B cell (primary cell): ENCODE data around the gene CBX4. TPM values are rescaled to one million over a fixed set of nuclear protein-coding genes. Genes with fewer than 3 reads are reported as not detected.
A peak's percentile ranks its signal among the peaks of the same experiment; 100 is the strongest.

ENCODE experiments used
- ATAC-seq: fragments of 200-7000 bp; cut with Tn5 transposase; one replicate; pipeline ENCODE4 v1.10.0; 2021; ENCODE audit warnings: low read depth, mild to moderate bottlenecking, moderate number of reproducible peaks, moderate library complexity
- CTCF ChIA-PET: fragments of 350-600 bp; sonication (Branson Sonifier 250); formaldehyde crosslinking; loops from one replicate; lab custom pipeline; 2021; ENCODE audit warnings: antibody characterized with exemption, inconsistent platforms; lab: Charles Lee
- POLR2A ChIA-PET: fragments of 350-600 bp; sonication (Branson Sonifier 250); formaldehyde crosslinking; loops from one replicate; lab custom pipeline; 2021; ENCODE audit warnings: antibody characterized with exemption; lab: Charles Lee
- DNase-seq: peaks from one replicate; pipeline ENCODE4 v3.0.0; 2013
- H2AFZ ChIP-seq: 2 replicates; pipeline ENCODE4 v1.6.1; 2012; ENCODE audit warnings: mild to moderate bottlenecking, low read depth, low read length; ENCODE audit not compliant: insufficient read depth, poor library complexity, severe bottlenecking
- H3K27ac ChIP-seq, 2 donors: 1 replicate in 1 of 2; 2 replicates in 1 of 2; pipeline ENCODE4 v1.5.1; 2012 to 2013; ENCODE audit warnings: low read length in 2 of 2, mild to moderate bottlenecking in 2 of 2, moderate library complexity in 1 of 2
- H3K27me3 ChIP-seq, 4 experiments: fragments of 200-600 bp in 1 of 4; sonication (generic) in 1 of 4; replicated peaks in 1 of 4; 1 replicate in 2 of 4; 2 replicates in 2 of 4; pipeline versions ENCODE4 v1.6.1 to v1.7.0; 2013 to 2016; ENCODE audit warnings: low read length in 3 of 4, mild to moderate bottlenecking in 2 of 4, mixed read lengths in 1 of 4, moderate library complexity in 1 of 4; ENCODE audit not compliant: insufficient read depth in 4 of 4, control insufficient read depth in 3 of 4; ENCODE audit errors: control extremely low read depth in 1 of 4
- H3K36me3 ChIP-seq, 2 experiments: replicated peaks in 1 of 2; 1 replicate in 1 of 2; 2 replicates in 1 of 2; pipeline versions ENCODE4 v1.6.1 to v1.7.1; 2013; ENCODE audit warnings: low read length in 1 of 2; ENCODE audit not compliant: insufficient read depth in 2 of 2, control insufficient read depth in 1 of 2; ENCODE audit errors: control extremely low read depth in 1 of 2, extremely low read depth in 1 of 2
- H3K4me1 ChIP-seq, 2 donors: fragments of 200-600 bp in 1 of 2; sonication (generic) in 1 of 2; 1 replicate in 1 of 2; 2 replicates in 1 of 2; pipeline versions ENCODE4 v1.5.1 to v1.6.1; 2013 to 2017; ENCODE audit warnings: low read length in 2 of 2; ENCODE audit not compliant: control insufficient read depth in 2 of 2, insufficient read depth in 2 of 2
- H3K4me2 ChIP-seq: replicated peaks from 2 replicates; pipeline ENCODE3; 2012; ENCODE audit warnings: mild to moderate bottlenecking, low read depth, low read length; ENCODE audit not compliant: poor library complexity, severe bottlenecking
- H3K4me3 ChIP-seq, 5 experiments: fragments of 200-600 bp in 1 of 5; sonication (generic) in 1 of 5; 1 replicate in 3 of 5; 2 replicates in 2 of 5; pipeline versions ENCODE4 v1.5.1 to v1.7.0; 2011 to 2016; ENCODE audit warnings: low read length in 4 of 5, mild to moderate bottlenecking in 4 of 5, low read depth in 2 of 5, control low read depth in 1 of 5, moderate library complexity in 1 of 5; ENCODE audit not compliant: insufficient read depth in 1 of 5; ENCODE audit errors: control extremely low read depth in 1 of 5, extremely low read depth in 1 of 5
- H3K79me2 ChIP-seq: fragments of 200-600 bp; sonication (generic); one replicate; pipeline ENCODE4 v1.6.0; 2016; ENCODE audit warnings: low read length; ENCODE audit not compliant: control insufficient read depth, insufficient read depth
- H3K9ac ChIP-seq: fragments of 200-600 bp; sonication (generic); 2 replicates; pipeline ENCODE4 v1.6.1; 2017; ENCODE audit warnings: mild to moderate bottlenecking, low read length, moderate library complexity
- H3K9me3 ChIP-seq, 3 donors: one replicate each; pipeline versions ENCODE4 v1.6.1 to v1.7.1; 2013; ENCODE audit warnings: low read length in 2 of 3; ENCODE audit not compliant: control insufficient read depth in 2 of 3, insufficient read depth in 1 of 3; ENCODE audit errors: control extremely low read depth in 1 of 3
- H4K20me1 ChIP-seq: 2 replicates; pipeline ENCODE4 v1.6.0; 2012; ENCODE audit warnings: mild to moderate bottlenecking, low read length; ENCODE audit not compliant: insufficient read depth, control insufficient read depth, poor library complexity, severe bottlenecking
- H3K27ac Mint-ChIP-seq: one replicate; pipeline ENCODE4 v1.8.0; 2021; ENCODE audit warnings: mixed read lengths
- H3K27me3 Mint-ChIP-seq: one replicate; pipeline ENCODE4 v1.8.0; 2021; ENCODE audit warnings: mixed read lengths
- H3K4me1 Mint-ChIP-seq: one replicate; pipeline ENCODE4 v1.8.0; 2021; ENCODE audit warnings: mixed read lengths
- H3K4me3 Mint-ChIP-seq: one replicate; pipeline ENCODE4 v1.8.0; 2021; ENCODE audit warnings: mixed read lengths
- H3K9me3 Mint-ChIP-seq: one replicate; pipeline ENCODE4 v1.8.0; 2022; ENCODE audit warnings: mixed read lengths; ENCODE audit not compliant: insufficient read depth
- CTCF ChIP-seq: fragments of 200-600 bp; IDR thresholded peaks from one replicate; pipeline ENCODE4 v1.8.0; 2022; ENCODE audit warnings: antibody characterized with exemption, mild to moderate bottlenecking
- EZH2 ChIP-seq: IDR thresholded peaks from 2 replicates; pipeline ENCODE4 v1.6.1; 2012; ENCODE audit warnings: borderline replicate concordance, low read depth, mild to moderate bottlenecking, moderate library complexity, low read length; ENCODE audit not compliant: insufficient read depth, poor library complexity, severe bottlenecking
- WGBS: methylation state at CpG from one replicate; pipeline ENCODE4 v1.1.5; 2013; ENCODE audit warnings: missing lambda C conversion rate; ENCODE audit not compliant: insufficient coverage; 5-methylcytosine and 5-hydroxymethylcytosine counted together
- intact Hi-C: fragments of 100-400 bp; cut with micrococcal nuclease; formaldehyde crosslinking; loops from one replicate; pipeline ENCODE4 v1.10.0; 2022
- polyA plus RNA-seq: library from polyadenylated mRNA; depleted of rRNA; stranded (reverse); fragments of >200 nt; gene quantifications from 2 replicates; pipeline ENCODE4 v1.2.3, GENCODE V29; 2012
- total RNA-seq, 2 donors: library from RNA; stranded (reverse); fragments of 120-200 nt in 1 of 2; gene quantifications; 1 replicate in 1 of 2; 2 replicates in 1 of 2; pipeline versions ENCODE4 v1.2.3 to v1.2.4, GENCODE V29; 2013 to 2022

Gene CBX4
- total and polyA plus RNA-seq, 2 donors (not counting 1 experiment from before 2014, with no cell fraction given), result 81.9 to 115 TPM

DNA sequence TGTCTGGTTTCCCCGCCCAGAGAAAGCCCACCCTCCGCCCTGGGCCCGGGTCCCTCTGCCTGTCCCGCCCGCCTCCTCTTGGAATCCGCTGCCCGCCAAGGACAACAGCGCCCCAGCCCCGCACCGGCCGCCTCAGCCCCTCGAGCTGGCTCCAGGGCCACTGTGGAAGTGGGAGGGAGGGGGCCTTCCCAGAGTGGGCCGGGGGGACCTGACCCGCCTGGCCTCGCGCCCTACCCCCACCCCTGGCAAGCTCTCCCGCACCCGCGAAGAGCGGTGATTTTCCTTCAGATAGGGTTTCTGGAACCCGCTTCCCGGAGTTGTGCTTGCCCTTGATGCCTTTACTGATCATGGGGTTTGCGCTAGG is 40.1 kb downstream of the CBX4 start:
- H3K27me3 ChIP-seq, result peaks cover 0 to 64% (median 52%) of the 10 kb centered on the region in 4 experiments
- H3K36me3 ChIP-seq, result peaks cover 0 to 7% of the 10 kb centered on the region in 2 experiments
- no peak overlapping the region for H2AFZ ChIP-seq
- 8% methylated on average over 21 of the region's 23 CpGs for WGBS
- H4K20me1 ChIP-seq, result peaks cover 46% of the 10 kb centered on the region
- ChIA-PET POLR2A (interaction anchor here (0.7 to 1.5 kb wide), 5 partner anchors 9 to 41 kb away, joined by 3 to 5 read pairs (median 4); partner anchors contain the start of gene CBX4), CTCF (interaction anchor here (0.8 to 3.6 kb wide), 7 partner anchors 9 to 44 kb away, joined by 3 to 18 read pairs (median 5); partner anchors contain the start of gene CBX4)
- H3K79me2 ChIP-seq, result peaks cover 4% of the 10 kb centered on the region
- no peak overlapping the region for H3K4me3 ChIP-seq
- no peak overlapping the region for H3K9ac ChIP-seq
- no peaks in the 10 kb centered on the region for H3K9me3 Mint-ChIP-seq
- H3K4me1 Mint-ChIP-seq, result peaks cover 39% of the 10 kb centered on the region
- H3K27me3 Mint-ChIP-seq, result peaks cover 29% of the 10 kb centered on the region
- H3K27ac ChIP-seq, result no peak overlapping the region
- TF ChIP-seq CTCF (no peak), EZH2 (no peak)
- H3K27ac Mint-ChIP-seq, result peak overlapping the region; percentile 91
- no peak for ATAC-seq
- DNase-seq, result no peak
- H3K4me2 ChIP-seq, result peak overlapping the region; percentile 10
- intact Hi-C loops, result loop anchor here (5.0 kb wide), 2 partner anchors 1598 to 1713 kb away; partner anchors contain the start of genes ACTG1 and BAHCC1
- peaks cover 0 to 65% (median 31%) of the 10 kb centered on the region in 3 donors for H3K9me3 ChIP-seq
- H3K4me3 Mint-ChIP-seq, result peak overlapping the region; percentile 49
- H3K4me1 ChIP-seq, result peaks cover 65 to 71% of the 10 kb centered on the region in 2 donors
